Activated naive CD8-positive, alpha-beta T cell treated with anti-CD3 and anti-CD28 coated beads, Interleukin-2, amount 50 U/mL, for 24 hours (primary cell): ENCODE results near the gene PRKCD.

ENCODE experiments used
- ATAC-seq: fragments of 150-1000 bp; cut with Tn5 transposase; one replicate; pipeline ENCODE4 v1.10.0; 2021
- DNase-seq: peaks from one replicate; pipeline ENCODE4 v3.0.0; 2021
- H3K27ac Mint-ChIP-seq: one replicate; pipeline ENCODE4 v1.8.0; 2021; ENCODE audit warnings: mild to moderate bottlenecking, mixed read lengths
- H3K27me3 Mint-ChIP-seq: one replicate; pipeline ENCODE4 v1.8.0; 2021; ENCODE audit warnings: mixed read lengths
- H3K36me3 Mint-ChIP-seq: one replicate; pipeline ENCODE4 v1.8.0; 2021; ENCODE audit warnings: low read depth, mixed read lengths
- H3K4me1 Mint-ChIP-seq: one replicate; pipeline ENCODE4 v1.8.0; 2021; ENCODE audit warnings: mixed read lengths
- H3K4me3 Mint-ChIP-seq: one replicate; pipeline ENCODE4 v1.8.0; 2021; ENCODE audit warnings: mild to moderate bottlenecking, moderate library complexity, mixed read lengths
- H3K9me3 Mint-ChIP-seq: one replicate; pipeline ENCODE4 v1.8.0; 2021; ENCODE audit warnings: mixed read lengths

Gene PRKCD

GRCh38 chr3:53195066-53195450 lies 34.0 kb downstream of the PRKCD start:
- H3K4me1 Mint-ChIP-seq: peaks cover 3% of the 10 kb centered on the region
- DNase-seq (no peak), ATAC-seq (no peak)
- no peak overlapping the region for H3K27ac Mint-ChIP-seq
- peaks cover 2% of the 10 kb centered on the region for H3K36me3 Mint-ChIP-seq
- peaks cover 1% of the 10 kb centered on the region for H3K27me3 Mint-ChIP-seq
- H3K4me3 Mint-ChIP-seq: no peak overlapping the region
- H3K9me3 Mint-ChIP-seq: no peaks in the 10 kb centered on the region

DNA sequence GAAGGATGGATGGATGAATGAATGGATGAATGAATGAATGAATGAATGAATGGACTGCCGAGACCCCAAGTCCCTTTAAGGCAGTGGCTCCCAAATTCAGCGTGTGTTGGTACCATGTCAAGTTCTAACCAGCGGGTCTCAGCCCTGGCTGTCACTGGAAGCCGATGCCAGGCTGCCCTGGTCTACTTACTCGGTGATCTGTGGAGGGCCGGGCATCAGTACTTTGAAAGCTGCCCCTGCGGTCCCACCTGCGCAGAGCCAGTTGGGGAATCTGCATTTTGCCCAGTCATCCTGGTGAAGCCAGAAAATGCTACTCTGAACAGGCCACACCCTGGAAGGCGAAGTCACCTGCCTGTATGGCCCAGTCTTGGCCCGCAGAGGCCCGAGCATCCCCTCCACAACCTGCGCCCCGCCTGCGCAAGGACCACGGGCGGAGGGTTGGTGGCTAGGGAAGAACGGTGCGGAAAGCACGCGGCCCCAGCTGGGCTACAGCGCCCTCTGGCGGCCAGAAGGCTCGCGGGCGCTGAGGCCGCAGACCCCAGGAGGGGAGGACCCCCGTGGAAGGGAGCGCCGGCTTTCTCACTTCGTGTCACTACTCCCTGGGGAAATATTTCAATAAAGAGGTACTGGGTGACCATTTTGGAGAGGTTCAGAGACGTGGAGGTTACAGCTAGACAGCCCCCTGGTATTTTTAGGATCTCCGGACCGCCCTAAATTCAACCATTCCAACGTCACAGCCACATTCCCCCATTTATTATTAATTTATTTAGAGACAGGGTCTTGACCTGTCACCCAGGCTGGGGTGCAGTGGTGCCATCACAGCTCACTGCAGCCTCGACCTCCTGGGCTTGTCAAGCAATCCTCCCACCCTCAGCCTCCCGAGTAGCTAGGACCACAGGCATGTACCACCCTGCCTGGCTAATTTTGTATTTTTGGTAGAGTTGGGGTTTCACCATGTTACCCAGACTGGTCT lies 34.9 kb downstream of the PRKCD start:
- Mint-ChIP-seq H3K4me3 (no peak overlapping the region), H3K9me3 (no peaks in the 10 kb centered on the region), H3K4me1 (peaks cover 3% of the 10 kb centered on the region), H3K27ac (no peak overlapping the region), H3K36me3 (peaks cover 2% of the 10 kb centered on the region), H3K27me3 (peaks cover 1% of the 10 kb centered on the region)
- DNase-seq: peak; percentile 73
- peak; percentile 65 for ATAC-seq

GRCh38 chr3:53196575-53197407 lies 35.8 kb downstream of the PRKCD start:
- Mint-ChIP-seq H3K9me3 (no peaks in the 10 kb centered on the region), H3K4me3 (peak overlapping the region; percentile 29), H3K27me3 (peaks cover 1% of the 10 kb centered on the region), H3K36me3 (peaks cover 2% of the 10 kb centered on the region), H3K27ac (no peak overlapping the region), H3K4me1 (peaks cover 3% of the 10 kb centered on the region)
- peak; percentile 35 for ATAC-seq
- peak; percentile 45 for DNase-seq

- Mint-ChIP-seq H3K36me3 (no peaks in the 10 kb centered on the region), H3K27ac (no peak overlapping the region), H3K4me3 (peak overlapping the region; percentile 32), H3K27me3 (peaks cover 1% of the 10 kb centered on the region), H3K9me3 (no peaks in the 10 kb centered on the region), H3K4me1 (peaks cover 3% of the 10 kb centered on the region)
- no peak for DNase-seq
- no peak for ATAC-seq
These were observed 37.4 kb downstream of the PRKCD start for GRCh38 chr3:53198256-53198977.

- H3K4me1 Mint-ChIP-seq: peaks cover 3% of the 10 kb centered on the region
- no peak overlapping the region for H3K27ac Mint-ChIP-seq
- DNase-seq (no peak), ATAC-seq (no peak)
- peaks cover 1% of the 10 kb centered on the region for H3K27me3 Mint-ChIP-seq
- H3K36me3 Mint-ChIP-seq: no peaks in the 10 kb centered on the region
- H3K4me3 Mint-ChIP-seq: no peak overlapping the region
- H3K9me3 Mint-ChIP-seq: no peaks in the 10 kb centered on the region
These were observed 38.0 kb downstream of the PRKCD start for GRCh38 chr3:53198996-53199395.

- Mint-ChIP-seq H3K36me3 (no peaks in the 10 kb centered on the region), H3K9me3 (no peaks in the 10 kb centered on the region), H3K27me3 (peaks cover 1% of the 10 kb centered on the region), H3K4me1 (peaks cover 3% of the 10 kb centered on the region), H3K27ac (no peak overlapping the region), H3K4me3 (no peak overlapping the region)
- ATAC-seq (no peak), DNase-seq (no peak)
These were observed 38.8 kb downstream of the PRKCD start for GRCh38 chr3:53199834-53200233.

DNA sequence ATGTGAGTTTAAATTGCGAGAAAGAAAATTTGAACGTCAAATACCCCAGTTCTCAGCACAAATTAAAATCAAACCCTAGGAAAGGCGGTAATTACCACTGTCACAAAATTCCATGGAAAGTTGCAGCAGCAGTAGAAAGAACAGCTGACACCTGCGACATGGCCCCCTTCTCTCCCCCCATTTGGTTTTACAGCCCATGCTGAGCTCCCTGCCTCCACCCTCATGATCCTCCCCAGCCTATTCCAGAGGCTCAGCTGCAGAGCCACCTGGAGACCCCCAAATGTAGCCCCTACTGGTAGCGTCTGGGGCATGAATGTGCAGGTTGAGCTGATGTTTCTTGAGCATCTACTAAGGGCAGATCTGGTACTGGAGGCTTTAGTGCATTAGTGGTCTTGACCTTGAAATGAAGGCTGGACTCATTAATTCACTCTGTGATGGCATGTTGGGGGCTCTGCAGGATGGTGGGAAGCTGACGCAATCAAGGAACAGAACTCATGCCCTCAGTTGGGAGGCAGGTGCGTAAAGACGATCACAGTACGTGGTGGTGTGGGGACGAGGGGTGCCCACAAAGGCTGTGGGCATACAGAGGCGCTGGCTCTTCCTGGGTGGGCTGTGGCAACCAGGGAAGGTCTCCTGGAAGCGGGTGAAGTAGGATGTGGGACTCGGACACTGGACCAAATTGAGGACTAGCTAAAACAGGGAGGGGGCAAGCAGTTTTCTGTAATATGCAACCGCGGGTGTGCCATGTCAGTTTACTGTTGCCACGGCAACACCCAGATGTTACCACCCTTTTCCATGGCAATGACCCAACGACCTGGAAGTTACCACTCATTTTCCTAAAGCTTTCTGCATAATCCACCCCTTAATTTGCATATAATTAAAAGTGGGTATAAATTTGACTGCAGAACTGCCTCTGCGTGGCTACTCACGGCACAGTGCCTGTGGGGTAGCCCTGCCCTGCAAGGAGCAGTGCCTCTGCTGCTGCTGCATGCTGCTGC lies 39.8 kb downstream of the PRKCD start:
- Mint-ChIP-seq H3K27ac (no peak overlapping the region), H3K36me3 (no peaks in the 10 kb centered on the region), H3K4me1 (peaks cover 3% of the 10 kb centered on the region), H3K27me3 (no peaks in the 10 kb centered on the region), H3K4me3 (no peak overlapping the region), H3K9me3 (no peaks in the 10 kb centered on the region)
- ATAC-seq: no peak
- no peak for DNase-seq

DNA sequence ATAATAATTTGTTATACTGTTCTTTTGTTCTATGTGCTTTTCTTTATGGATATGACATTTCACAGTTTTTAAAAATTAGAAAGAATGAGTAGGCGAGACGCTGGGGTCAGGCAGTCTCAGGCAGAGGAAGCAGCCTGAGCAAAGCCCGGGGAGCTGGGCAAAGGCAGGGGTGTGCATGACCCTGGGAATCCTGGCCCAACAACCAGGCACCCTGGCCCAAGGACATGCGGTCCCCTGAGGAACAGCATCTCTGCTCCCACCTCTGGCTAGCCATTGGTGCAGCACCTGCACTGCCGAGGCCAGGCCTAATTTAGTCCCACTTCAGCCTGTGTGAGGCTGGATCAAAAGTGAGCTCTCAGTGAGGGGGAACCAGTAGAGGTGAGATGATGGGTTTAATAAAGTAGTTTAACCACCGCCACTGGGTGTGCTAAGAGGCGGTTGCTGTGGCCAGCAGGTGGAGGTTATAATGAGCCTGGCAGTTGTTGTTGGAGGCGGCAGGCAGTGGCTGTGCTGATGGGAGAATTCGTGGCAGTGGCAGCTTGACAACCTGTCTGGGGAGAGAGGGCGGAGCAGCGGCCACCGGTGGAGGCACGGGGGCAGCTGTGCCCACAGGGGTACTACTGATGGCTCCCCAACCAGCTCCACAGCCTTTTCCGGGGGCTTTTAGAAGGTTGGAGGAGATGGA lies 41.5 kb downstream of the PRKCD start:
- Mint-ChIP-seq H3K4me1 (no peaks in the 10 kb centered on the region), H3K27me3 (no peaks in the 10 kb centered on the region), H3K36me3 (no peaks in the 10 kb centered on the region), H3K27ac (no peak overlapping the region), H3K4me3 (no peak overlapping the region), H3K9me3 (no peaks in the 10 kb centered on the region)
- no peak for DNase-seq
- ATAC-seq: no peak

DNA sequence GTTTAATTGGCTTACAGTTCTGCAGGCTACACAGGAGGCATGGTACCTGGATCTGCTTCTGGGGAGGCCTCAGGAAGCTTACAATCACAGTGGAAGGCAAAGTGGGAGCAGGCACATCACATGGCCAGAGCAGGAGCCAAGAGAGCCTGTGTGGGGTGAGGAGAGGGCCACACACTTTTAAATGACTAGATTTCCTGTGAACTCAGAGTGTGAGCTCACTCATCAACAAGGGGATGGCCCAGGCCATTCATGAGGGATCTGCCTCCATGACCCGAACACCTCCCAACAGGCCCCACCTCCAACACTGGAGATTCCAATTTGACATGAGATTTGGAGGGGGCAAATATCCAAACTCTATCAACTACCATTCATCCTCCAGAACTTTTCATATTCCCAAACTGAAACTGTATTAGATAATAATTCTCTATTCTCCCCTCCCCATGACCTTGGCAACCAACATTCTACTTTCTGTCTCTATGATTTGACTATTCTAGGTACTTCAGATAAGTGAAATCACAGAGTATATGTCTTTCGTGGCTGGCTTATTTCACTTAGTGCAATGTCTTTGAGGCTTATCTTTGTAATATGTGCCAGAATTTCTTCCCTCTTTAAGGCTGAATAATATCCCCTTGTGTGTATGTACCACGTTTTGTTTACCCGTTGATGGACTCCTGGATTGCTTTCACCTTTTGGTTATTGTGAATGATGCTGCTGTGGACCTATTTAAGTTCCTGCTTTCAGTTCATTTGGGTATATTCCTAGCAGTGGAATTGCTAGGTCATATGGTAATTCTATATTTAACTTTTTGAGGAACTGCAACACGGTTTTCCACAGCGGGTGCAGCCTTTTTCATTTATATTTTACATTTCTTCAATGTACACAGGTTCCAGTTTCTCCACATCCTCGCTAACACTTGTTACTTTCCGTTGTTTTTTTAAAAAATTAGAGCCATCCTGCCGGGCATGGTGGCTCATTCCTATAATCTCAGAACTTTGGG lies 51.0 kb downstream of the PRKCD start:
- ATAC-seq: peak; percentile 54
- no peaks in the 10 kb centered on the region for H3K36me3 Mint-ChIP-seq
- peaks cover 3% of the 10 kb centered on the region for H3K4me1 Mint-ChIP-seq
- H3K27ac Mint-ChIP-seq: no peak overlapping the region
- peaks cover 2% of the 10 kb centered on the region for H3K27me3 Mint-ChIP-seq
- no peaks in the 10 kb centered on the region for H3K9me3 Mint-ChIP-seq
- H3K4me3 Mint-ChIP-seq: no peak overlapping the region
- no peak for DNase-seq

GRCh38 chr3:53213276-53213675 lies 52.3 kb downstream of the PRKCD start:
- Mint-ChIP-seq H3K9me3 (no peaks in the 10 kb centered on the region), H3K36me3 (no peaks in the 10 kb centered on the region), H3K27me3 (peaks cover 2% of the 10 kb centered on the region), H3K4me3 (no peak overlapping the region), H3K27ac (no peak overlapping the region), H3K4me1 (peaks cover 3% of the 10 kb centered on the region)
- ATAC-seq (no peak), DNase-seq (no peak)

- Mint-ChIP-seq H3K27me3 (peaks cover 2% of the 10 kb centered on the region), H3K9me3 (no peaks in the 10 kb centered on the region), H3K4me3 (no peak overlapping the region), H3K27ac (no peak overlapping the region), H3K36me3 (no peaks in the 10 kb centered on the region), H3K4me1 (peaks cover 4% of the 10 kb centered on the region)
- no peak for ATAC-seq
- DNase-seq: no peak
These were observed 54.8 kb downstream of the PRKCD start for GRCh38 chr3:53215816-53216215.

DNA sequence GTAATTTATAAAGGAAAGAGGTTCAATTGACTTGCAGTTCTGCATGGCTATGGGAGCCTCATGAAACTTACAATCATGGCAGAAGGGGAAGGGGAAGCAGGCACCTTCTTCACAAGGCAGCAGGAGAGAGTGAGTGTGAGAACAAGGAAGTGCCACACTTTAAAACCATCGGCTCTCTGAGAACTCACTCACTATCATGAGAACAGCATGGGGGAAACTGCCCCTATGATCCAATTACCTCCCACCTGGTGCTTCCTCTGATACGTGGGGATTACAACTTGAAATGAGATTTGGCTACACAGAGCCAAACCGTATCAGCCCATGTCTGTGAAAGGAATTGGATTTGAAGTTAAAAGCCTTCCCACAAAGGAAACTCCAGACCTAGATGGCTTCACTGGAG lies 55.7 kb downstream of the PRKCD start:
- Mint-ChIP-seq H3K36me3 (no peaks in the 10 kb centered on the region), H3K9me3 (no peaks in the 10 kb centered on the region), H3K27ac (no peak overlapping the region), H3K4me3 (no peak overlapping the region), H3K27me3 (peaks cover 2% of the 10 kb centered on the region), H3K4me1 (peaks cover 4% of the 10 kb centered on the region)
- DNase-seq: no peak
- ATAC-seq: no peak
